AG04450 (cell line): Measurements from ENCODE around the gene FILIP1L. TPM values are rescaled to one million over a fixed set of nuclear protein-coding genes. Genes with fewer than 3 reads are reported as not detected.

ENCODE experiments used
- CTCF ChIA-PET: fragments of 300-600, 350-600 bp; formaldehyde crosslinking; extraction: SDS; loops from one replicate; lab custom pipeline; 2022; ENCODE audit warnings: antibody characterized with exemption, inconsistent platforms; lab: Charles Lee
- POLR2A ChIA-PET: fragments of 350-600 bp; formaldehyde crosslinking; extraction: SDS; loops from one replicate; lab custom pipeline; 2021; ENCODE audit warnings: antibody characterized with exemption, inconsistent platforms; lab: Yijun Ruan, JAX
- DNase-seq: peaks from one replicate; pipeline ENCODE4 v3.0.0-alpha.2; 2011; ENCODE audit warnings: low read depth, low spot score
- H3K27ac ChIP-seq: one replicate; pipeline ENCODE4 v1.5.1; 2012; ENCODE audit warnings: low read depth, low read length, control low read depth
- H3K27me3 ChIP-seq: one replicate; pipeline ENCODE4 v1.6.0; 2012; ENCODE audit warnings: low read length; ENCODE audit not compliant: control insufficient read depth, insufficient read depth
- H3K4me3 ChIP-seq: 2 replicates; pipeline ENCODE4 v1.5.1; 2011; ENCODE audit warnings: mild to moderate bottlenecking, low read depth, low read length, control low read depth
- H3K9me3 ChIP-seq: 2 replicates; pipeline ENCODE4 v1.5.1; 2012; ENCODE audit warnings: low read length; ENCODE audit not compliant: control insufficient read depth, insufficient read depth
- CTCF ChIP-seq: IDR thresholded peaks from 2 replicates; pipeline ENCODE4 v1.5.1; 2011; ENCODE audit warnings: low read depth, low read length, control low read depth, inconsistent platforms
- polyA plus RNA-seq: library from polyadenylated mRNA; depleted of rRNA; stranded (reverse); fragments of >200 nt; gene quantifications from 2 replicates; pipeline ENCODE4 v1.2.3, GENCODE V29; 2011

FILIP1L gene
- polyA plus RNA-seq, 1 experiment = 75.5 TPM

- DNase-seq = no peak
- TF ChIP-seq CTCF = no peak
- H3K4me3 ChIP-seq = no peak overlapping the region
- H3K27ac ChIP-seq = no peak overlapping the region
- POLR2A ChIA-PET = no interaction called here
- H3K9me3 ChIP-seq = no peaks in the 10 kb centered on the region
- CTCF ChIA-PET = no interaction called here
- no peaks in the 10 kb centered on the region for H3K27me3 ChIP-seq
Observed at GRCh38 chr3:99918715-99919114, 195.6 kb downstream of the FILIP1L start.

GRCh38 chr3:99915906-99916432 lies 198.3 kb downstream of the FILIP1L start:
- TF ChIP-seq CTCF = no peak
- POLR2A ChIA-PET = no interaction called here
- CTCF ChIA-PET = no interaction called here

GRCh38 chr3:99911433-99911832 lies 202.9 kb downstream of the FILIP1L start:
- H3K27me3 ChIP-seq = no peaks in the 10 kb centered on the region
- H3K4me3 ChIP-seq = no peak overlapping the region
- CTCF ChIA-PET = no interaction called here
- no peak for TF ChIP-seq CTCF
- no peaks in the 10 kb centered on the region for H3K9me3 ChIP-seq
- no peak overlapping the region for H3K27ac ChIP-seq
- POLR2A ChIA-PET = no interaction called here
- no peak for DNase-seq

More at GRCh38 chr3:99915906-99916432, 198.3 kb downstream of the FILIP1L start:
- no peaks in the 10 kb centered on the region for H3K9me3 ChIP-seq
- H3K27me3 ChIP-seq = no peaks in the 10 kb centered on the region
- H3K4me3 ChIP-seq = no peak overlapping the region
- DNase-seq = no peak
- H3K27ac ChIP-seq = no peak overlapping the region

GRCh38 chr3:99910752-99911290 lies 203.5 kb downstream of the FILIP1L start:
- Histone ChIP-seq H3K27me3 (no peaks in the 10 kb centered on the region), H3K27ac (no peak overlapping the region), H3K4me3 (no peak overlapping the region), H3K9me3 (no peaks in the 10 kb centered on the region)
- ChIA-PET POLR2A (interaction anchor here (1.1 kb wide), 1 partner anchor 9 kb away, joined by 3 read pairs; no protein-coding TSS in a partner anchor), CTCF (no interaction called here)
- no peak for TF ChIP-seq CTCF
- DNase-seq = no peak

- no peak overlapping the region for H3K27ac ChIP-seq
- TF ChIP-seq CTCF = no peak
- no peaks in the 10 kb centered on the region for H3K9me3 ChIP-seq
- no peak for DNase-seq
- H3K27me3 ChIP-seq = no peaks in the 10 kb centered on the region
- POLR2A ChIA-PET = interaction anchor here (1.1 kb wide), 1 partner anchor 8 kb away, joined by 3 read pairs; no protein-coding TSS in a partner anchor
- H3K4me3 ChIP-seq = no peak overlapping the region
- CTCF ChIA-PET = no interaction called here
Observed at GRCh38 chr3:99909714-99910495, 204.4 kb downstream of the FILIP1L start.
